Activated CD4-positive, alpha-beta T cell treated with anti-CD3 and anti-CD28 coated beads for 24 hours (primary cell): ENCODE results near the gene THAP7.

Experiments used
- DNase-seq, 2 donors: peaks; one replicate each; pipeline ENCODE4 v3.0.0-alpha.2; 2020; ENCODE audit warnings: low read depth in 2 of 2

Gene THAP7

DNA sequence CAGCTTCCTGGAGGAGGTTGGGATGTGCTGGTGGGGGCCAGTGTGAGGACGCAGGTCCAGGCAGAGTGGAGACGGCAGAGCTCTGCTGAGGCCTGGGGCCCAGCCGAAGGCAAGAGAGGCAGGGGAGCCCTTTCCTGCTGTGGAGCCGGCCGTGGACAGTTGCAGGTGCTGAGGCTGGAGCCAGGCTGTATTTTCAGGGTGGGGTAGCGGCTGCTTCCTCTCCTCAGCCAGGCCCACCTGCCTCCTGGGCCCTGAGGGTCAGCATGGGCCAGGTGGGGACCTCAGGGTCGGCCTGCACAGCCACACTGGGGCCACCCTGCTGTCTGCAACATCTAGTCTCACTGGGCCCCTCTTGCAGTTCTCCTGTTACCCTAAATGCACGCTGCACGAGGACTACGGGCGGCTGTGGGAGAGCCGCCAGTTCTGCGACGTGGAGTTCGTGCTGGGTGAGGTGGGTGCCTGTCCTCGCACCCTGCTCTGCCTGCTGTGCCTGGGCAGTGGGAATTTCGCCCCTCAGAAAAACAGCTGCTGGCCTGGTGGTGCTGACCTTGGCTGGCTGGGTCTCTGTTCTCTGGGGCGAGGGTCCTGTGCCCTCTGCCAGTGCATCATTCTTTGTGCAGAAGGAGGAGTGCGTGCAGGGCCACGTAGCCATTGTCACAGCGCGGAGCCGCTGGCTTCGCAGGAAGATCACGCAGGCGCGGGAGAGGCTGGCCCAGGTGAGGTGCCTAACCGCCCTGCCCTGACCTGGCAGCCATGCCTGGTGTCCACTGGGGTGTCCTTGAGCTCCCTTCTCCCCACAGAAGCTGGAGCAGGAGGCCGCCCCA is 8.4 kb downstream of the THAP7 start:
- DNase-seq, result no peak

DNA sequence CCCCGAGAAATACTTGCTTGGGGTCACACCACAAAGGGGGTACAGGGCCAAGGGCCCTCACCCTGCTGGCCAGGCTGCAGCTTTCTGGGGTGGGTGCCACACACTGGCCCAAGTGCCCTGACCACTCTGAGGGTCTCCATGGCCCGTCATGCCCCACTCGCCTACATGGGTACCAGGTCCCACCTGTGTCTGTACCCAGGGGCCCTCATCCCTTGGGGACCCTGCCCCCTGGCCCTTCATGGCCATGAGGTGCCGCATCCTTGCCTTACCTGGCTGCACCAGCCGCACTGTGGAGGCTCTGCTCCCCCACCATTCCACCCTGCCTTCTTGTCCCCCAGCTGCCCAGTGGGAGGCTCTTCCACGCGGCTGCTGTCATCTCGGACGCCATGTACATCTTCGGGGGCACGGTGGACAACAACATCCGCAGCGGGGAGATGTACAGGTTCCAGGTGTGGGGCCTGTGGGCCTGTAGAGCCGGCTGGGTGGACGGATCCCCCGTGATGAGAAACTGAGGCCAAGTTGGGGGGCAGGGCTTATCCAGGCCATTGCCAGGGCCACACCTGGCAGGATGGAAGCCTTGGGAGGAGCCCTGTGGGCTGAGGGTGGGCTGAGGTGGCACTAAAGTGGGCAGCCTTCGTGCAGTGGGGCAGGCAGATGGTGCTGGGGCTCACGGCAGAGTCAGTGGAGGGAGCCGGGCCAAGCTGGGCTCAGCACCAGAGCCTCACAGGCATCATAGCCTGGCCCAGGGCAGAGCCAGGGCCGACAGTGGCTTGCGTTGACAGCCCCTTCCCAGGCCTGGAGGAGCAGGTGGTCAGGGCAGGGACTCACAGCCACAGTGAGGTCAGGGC is 9.2 kb downstream of the THAP7 start:
- no peak for DNase-seq

DNA sequence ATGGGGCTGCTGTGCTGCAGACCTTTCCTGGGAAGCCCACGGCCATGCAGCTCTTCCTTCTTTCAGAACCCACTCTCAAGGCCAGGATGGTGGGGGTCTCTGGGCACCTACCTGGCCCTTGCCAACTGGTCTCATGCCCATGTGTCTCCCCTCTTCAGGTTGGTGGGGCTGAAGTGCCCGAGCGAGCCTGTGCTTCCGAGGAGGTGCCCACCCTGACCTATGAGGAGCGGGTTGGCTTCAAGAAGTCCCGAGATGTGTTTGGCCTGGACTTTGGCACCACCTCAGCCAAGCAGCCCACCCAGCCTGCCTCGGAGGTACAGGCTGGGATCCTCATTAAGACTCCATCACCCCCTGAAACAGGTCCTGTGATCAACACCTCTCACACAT is 9.9 kb downstream of the THAP7 start:
- DNase-seq, result no peak

DNA sequence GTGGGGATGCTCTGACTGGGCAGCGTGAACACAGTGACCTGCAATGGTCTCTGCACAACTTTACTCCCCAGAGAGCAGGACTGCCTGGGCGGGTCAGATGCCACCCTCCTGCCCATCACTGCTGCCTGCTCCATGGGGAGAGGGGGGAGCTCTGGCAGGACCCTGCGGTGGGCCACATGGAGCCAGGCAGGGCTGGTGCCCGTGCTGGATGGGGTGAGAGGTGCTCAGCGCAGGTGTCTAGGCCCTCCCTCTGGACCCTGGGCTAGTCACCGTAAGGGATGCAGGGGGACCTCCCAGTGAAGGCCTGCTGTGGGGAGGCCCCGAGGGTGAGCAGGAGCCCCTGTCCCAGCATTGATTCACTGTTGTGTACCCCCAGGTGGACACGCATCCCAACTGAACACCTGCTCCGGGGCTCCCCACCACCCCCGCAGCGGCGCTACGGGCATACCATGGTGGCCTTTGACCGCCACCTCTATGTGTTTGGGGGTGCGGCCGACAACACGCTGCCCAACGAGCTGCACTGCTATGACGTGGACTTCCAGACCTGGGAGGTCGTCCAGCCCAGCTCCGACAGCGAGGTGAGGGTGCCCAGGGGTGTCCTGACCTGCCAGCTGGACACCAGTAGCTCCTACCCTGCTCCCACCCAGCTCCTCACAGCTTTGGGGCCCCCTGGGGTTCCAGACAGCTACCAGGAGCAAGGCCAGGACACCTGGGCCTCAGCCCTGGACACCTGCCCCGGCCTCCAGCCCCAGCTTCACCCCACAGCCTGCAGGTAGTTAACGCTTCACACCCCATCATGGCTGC is 10.5 kb downstream of the THAP7 start:
- no peak for DNase-seq

DNA sequence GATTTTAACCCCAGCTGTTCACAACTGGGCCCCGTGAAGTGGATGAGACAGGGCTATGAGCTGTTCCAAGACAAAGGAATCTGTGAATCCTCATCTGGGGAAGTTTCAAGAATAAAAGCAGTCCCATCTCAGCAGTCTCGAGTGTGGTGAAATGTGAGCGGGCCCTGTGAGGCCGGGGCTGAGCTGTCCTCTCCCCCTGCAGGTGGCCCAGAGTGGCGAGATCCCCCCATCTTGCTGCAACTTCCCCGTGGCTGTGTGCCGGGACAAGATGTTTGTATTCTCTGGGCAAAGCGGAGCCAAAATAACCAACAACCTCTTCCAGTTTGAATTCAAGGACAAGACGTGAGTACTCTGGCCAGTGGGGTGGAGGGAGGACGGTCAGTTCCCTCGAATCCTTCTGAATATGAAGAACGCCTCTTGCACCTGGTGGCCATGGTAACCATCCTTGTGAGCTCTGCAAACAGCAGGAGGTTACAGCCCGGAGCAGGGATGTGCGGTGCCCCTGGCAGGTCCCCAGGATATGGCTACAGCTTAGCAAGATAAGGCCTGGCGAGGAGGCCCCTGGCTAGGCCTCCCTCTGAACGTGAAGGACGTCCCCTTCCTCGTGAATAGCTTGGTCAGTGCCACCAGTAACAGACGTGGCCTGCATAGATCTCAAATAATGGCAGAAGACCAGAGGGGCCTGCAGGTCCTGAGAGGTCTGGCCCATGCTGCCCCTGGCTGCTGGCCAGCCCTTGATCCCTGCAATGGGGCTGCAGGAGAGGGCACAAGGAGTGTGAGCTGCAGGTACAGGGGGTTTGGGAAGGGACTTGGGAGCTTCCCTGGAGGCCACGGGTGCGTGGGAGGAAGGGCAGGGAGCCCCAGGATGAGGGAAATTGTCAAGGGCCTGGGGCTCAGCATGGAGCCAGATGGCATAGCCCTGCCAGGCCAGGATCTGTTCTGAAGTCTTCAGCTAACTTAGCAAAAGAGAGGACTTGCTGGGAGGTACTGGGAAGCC is 11.4 kb downstream of the THAP7 start:
- DNase-seq, result no peak

DNA sequence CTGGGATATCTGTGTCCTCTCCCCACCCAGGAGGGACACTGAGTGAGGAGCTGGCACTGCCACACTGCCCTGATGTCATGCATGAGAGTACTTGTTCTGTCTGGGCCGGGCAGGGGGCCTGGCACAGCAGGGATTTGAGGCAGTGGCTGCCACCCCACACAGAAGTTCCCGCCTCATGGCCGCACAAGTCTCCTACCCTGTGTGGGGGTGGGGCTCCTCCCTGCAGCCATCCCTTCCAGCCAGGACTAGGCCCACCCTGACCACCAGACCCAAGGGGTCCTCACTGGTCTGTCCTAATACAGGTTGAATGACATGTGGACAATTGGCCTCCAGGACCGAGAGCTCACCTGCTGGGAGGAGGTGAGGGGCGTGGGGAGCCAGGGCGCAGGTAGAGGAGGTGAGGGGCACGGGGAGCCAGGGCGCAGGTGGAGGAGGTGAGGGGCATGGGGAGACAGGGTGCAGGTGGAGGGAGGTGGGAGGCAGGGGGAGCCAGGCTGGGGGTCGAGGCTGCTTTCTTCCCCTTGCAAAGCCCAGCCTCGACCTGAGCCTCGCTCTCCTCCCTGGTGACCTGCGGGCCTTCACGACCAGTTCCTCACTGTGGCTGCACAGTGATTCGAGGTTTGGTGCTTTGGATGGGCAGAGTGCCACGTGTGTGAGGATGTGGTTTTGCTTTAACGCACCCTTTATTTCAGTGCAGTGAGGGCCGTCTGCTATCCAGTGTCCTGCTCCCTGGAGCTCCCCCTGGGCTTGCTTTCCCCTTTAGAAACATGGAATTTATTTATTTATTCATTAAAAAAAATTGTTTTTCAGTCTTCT is 12.4 kb downstream of the THAP7 start:
- no peak for DNase-seq

DNA sequence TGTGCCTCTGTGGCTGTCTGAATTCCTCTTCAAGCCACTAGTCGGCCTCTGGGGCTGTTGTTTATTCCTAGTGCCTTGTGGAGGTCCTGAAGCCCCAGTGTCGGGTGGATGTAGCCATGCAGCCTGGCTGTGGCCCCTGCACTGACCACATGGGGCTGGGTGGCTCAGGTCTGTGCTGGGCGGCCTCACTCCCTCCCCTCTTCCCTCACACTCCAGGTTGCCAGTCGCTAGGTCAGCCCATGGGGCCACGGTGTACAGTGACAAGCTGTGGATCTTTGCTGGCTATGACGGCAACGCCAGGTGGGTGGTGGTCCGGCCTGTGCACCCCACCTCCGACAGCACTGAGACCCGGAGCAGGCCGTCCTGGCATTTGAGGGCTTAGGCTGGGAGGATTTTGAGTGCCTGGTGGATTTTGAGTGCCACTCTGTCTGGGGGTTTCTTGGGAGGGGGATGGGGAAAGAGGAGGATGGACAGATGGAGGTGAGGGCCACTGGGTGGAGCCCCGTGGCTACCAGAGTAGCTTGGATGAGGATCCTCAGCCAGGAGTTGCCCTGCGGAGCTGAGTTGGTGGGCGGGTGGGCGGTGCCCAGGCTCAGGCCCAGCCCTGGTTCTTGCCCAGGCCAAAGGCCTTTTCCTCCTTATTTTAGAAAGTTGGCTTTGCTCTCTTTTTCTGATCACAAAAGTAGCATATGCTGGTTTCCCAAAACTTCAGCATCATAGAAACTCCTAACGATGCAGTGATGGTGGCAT is 13.2 kb downstream of the THAP7 start:
- no peak for DNase-seq

DNA sequence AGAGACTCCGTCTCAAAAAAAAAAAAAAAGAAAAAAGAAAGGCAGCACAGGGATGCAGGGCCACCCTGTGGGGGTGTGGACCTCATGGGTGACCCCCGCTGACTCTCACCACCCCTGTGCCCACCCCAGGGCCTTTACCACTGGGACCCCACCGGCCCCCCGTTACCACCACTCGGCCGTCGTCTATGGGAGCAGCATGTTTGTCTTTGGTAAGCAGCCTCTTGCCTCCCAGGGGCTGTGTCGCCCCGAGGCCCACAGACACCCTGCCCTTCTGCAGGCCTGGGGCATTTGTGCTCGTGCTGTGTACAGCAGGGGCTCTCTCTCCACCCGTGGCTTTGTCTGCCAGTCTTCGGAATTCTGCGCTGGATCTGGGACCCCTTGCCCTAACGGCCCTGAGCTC is 14.5 kb downstream of the THAP7 start:
- no peak for DNase-seq

DNA sequence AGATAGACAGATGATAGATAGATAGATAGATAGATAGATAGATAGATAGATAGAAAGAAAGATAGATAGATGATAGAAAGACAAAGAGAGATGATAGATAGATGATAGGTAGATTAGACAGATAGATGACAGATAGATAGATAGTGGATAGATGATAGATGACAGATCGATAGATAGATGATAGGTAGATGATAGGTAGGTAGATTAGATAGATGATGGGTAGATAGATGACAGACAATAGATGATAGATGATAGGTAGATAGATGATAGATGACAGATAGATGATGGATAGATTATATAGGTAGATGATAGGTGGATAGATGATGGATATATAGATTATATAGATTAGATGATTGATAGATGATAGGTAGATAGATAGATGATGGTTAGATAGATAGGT is 15.6 kb downstream of the THAP7 start:
- no peak for DNase-seq

DNA sequence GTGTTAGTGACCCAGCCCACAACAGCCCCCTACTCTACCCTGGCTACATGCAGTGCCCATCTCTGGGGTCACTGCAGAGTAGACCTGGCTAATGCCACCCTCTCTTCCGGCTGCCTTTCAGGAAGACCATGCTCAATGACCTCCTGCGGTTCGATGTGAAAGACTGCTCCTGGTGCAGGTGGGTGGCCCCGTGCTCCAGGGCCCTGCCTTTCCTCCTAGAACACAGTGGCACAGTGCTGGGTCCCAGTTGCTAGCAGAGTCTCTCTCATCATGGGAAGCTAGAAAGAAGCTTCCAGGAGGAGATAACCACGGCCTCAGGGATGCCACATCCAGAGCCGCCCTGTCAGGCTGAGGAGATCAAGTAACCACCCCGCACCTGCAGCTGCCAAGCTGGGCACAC is 16.2 kb downstream of the THAP7 start:
- no peak for DNase-seq

DNA sequence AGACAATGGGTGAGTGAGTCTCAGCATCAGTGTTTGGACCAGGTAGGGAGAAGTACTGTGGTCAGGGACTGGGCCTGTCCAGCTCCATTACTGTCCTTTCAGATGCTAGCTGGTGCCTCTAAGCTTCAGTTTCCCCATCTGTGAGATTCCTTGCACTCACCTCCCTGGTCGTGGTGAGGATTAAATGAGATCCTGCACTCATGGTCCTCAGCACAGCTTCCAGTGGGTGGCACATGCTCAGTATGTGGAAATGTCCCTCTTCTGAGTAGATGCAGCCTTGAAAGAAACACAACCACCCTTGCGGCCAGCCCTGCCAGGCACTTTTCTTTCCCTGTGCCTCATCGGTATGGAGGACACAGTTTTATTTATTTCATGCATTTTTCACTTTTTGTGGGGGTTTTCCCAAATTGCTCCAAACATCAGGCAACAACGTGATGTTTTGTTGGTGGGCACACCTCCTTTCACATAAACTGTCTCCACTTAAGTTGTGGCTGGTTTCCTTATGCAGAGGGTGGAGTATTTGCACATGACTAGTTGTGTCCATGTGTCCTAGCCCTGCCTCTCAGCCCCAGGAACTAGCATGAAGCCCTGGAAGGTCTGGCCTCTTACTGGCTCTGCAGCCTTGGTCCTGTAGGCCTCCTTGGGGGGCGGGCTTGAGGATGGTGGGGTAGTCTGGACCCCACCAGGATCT is 18.7 kb downstream of the THAP7 start:
- no peak for DNase-seq

DNA sequence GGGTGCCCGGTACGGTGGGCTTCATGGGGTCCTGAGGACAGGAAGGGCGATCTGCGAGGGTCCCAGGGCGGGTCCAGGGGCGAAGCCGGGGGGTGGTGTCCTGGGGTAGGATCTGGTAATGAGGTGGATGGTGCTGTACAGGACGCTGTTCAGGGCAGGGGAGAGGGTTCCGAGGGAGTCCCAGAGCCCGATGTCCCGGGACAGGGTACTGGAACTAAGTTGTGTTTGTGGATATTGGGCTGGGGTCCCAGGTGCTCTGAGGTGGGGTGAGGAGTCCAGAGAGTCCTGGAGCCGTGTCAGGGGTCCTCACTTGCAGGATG is 19.4 kb downstream of the THAP7 start:
- no peak for DNase-seq

DNA sequence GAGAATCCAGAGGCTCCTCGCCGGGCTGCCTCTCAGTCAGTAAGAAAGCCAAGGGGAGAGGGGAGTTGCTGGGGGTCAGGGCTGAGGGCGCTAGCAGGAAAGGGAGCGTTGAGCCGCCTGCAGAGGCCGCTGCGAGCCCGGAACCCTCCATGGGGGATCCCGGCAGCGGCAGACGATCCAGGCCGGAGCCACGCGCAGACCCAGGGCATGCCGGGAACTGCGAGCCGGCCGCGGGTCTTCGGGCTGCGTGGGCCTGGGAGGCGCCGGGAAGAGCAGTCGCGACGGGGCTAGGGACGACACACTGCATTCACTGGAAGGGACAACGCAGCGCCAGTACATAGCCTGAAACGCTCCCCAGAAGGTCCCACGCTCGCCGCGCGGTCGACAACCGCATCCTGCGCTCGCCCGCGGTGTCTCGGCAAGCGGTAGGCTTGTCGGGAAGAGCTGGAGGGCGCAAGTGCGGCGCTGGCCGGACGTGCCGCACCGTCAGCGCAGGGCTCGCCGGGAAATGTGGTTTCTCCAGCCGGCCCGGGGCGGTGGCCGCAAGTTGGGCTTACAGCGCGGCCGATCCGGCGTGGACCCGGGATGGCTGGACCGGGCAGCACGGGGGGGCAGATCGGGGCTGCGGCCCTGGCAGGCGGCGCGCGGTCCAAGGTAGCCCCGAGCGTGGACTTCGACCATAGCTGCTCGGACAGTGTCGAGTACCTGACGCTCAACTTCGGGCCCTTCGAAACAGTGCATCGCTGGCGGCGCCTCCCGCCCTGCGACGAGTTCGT is 19.9 kb downstream of the THAP7 start, which contains the start of gene LZTR1:
TSS of gene LZTR1 (plus strand) at position 511 of the 776 bp plus-strand sequence. CDS start at position 586, 75 bp downstream.
- DNase-seq, result peak; percentile 58 to 59

DNA sequence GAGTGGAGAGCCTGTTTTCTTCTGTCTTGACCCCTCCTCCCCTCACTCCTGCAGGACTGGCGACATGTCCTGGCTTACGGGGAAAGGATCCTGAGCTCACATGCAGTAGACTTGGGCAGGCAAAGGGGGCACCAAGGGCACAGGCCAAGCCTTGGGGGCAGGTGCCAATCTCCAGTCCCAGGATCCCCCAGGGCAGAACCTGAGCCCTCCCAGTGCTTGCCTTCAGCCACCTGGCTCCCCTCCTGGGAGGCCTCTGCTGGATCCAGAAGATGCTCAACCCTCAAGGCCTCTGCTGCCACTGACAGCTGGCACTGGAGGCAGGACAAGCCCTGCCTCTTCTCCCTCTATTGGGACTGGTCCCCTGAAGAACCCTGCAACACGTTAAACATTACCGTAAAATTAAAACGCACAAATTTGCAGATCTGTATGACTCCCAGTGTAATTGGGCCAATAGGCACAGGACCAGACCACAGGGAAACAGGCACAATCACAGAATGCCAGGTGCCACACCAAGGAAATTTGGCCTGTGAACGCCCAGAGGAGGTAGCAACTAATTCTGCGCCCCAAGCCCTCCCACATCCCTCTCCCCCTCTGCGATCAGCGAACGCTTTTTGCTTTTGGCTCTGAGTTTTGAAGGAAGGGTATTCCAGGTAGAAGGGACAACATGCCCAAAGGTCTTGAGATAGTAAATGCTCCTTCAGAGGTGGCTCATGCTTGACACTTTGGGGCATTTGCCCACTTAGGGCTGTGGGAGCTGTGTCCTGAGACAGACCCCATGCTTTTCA is 20.8 kb downstream of the THAP7 start:
- no peak for DNase-seq

DNA sequence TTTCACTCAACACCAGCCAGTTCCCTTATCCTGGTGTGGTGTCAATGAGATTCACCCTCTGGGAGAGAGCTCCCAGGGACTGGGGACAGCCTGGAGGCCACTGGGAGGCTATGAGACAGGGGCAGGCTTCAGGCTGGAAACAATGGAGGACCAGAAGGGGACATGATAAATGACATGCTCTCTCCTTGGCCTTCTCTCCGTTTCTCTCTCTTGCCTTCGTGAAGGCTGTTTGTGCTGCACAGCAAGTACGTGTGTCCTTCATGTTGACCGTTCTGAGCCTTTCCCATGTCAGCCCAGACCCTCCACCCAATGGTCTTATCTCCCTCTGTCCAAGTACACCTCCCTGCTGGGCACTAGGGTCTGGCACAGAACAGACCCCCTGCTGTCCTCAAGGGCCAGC is 21.4 kb downstream of the THAP7 start:
- DNase-seq, result no peak

DNA sequence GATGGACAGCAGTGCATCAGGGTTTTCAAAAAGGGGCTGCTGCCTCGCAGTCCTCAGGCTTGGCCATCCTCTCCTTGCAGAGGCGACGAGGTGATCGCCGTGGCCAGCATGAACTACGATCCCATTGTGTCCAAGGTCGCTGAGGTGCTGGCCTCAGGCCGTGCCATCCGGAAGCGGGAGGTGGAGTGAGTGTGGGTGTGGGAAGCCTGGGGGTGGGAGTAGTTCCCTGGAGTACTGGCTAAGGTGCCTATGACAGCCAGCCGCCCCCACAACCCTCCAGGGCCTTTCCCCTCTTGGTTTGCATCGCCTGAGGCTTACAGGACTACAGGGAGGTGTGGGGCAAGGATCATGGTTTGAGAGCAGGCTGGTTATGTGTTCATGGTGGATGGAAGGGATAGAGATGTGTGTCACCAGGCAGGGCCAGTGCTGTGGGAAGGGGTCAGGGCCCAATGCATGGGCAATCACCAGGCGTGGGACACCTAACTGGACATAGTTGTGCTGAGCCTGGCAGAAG is 21.9 kb downstream of the THAP7 start:
- DNase-seq, result no peak

DNA sequence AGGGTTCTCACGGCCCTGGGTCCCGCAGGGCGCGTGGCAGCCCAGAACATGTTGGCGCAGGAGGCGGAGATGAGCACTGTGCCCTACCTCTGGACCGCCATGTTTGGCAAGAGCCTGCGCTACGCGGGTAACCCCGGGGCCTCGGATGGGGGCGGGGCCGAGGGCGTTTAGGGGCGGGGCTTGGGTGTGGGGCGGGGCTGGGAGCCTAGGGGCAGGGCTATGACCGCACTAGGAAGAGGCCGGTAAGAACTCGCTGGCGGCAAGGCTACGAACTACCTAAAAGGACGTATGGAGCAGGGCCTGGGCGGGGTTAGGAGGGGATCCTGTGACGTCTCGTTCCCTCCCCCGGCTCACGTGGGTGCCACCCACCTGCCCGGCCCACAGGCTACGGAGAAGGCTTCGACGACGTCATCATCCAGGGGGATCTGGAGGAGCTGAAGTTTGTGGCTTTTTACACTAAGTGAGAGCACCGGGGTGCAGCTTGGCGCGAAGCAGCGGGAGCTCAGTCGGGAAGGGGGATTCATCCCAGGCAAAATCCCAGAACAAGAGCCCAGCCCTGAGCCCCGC is 22.6 kb downstream of the THAP7 start:
- peak; percentile 47 to 57 for DNase-seq
